Left ventricle myocardium inferior (tissue), 1 donor: ENCODE measurements around the gene SCN8A. TPM values are rescaled to one million over a fixed set of nuclear protein-coding genes. Genes with fewer than 3 reads are reported as not detected.

ENCODE experiments used
- DNase-seq: peaks from one replicate; pipeline ENCODE4 v3.0.0-alpha.2; 2020
- H3K27ac ChIP-seq: fragments of 200-600 bp; replicated peaks from 2 replicates; pipeline ENCODE4 v1.8.0; 2021
- H3K27me3 ChIP-seq: fragments of 200-600 bp; 2 replicates; pipeline ENCODE4 v1.8.0; 2021; ENCODE audit warnings: low read depth
- H3K36me3 ChIP-seq: fragments of 200-600 bp; 2 replicates; pipeline ENCODE4 v1.8.0; 2021
- H3K4me1 ChIP-seq: fragments of 200-600 bp; 2 replicates; pipeline ENCODE4 v1.8.0; 2021
- H3K4me3 ChIP-seq: fragments of 200-600 bp; 2 replicates; pipeline ENCODE4 v1.8.0; 2021; ENCODE audit warnings: mild to moderate bottlenecking, moderate library complexity
- H3K9me3 ChIP-seq: fragments of 200-600 bp; replicated peaks from 2 replicates; pipeline ENCODE4 v1.8.0; 2021
- intact Hi-C: fragments of 100-400 bp; cut with micrococcal nuclease; formaldehyde crosslinking; loops from one replicate; pipeline ENCODE4 v1.11.0; 2022
- total RNA-seq: library from RNA; stranded (reverse); fragmentation: NEBNext Ultra II Directional; extraction: Animal tissue kit (Norgen Biotek cat#: 25700); gene quantifications from one replicate; pipeline ENCODE4 v1.2.1, GENCODE V29; 2021
- TF ChIP-seq, protein P1 (sequence below): fragments of 200-600 bp; IDR thresholded peaks from 2 replicates; pipeline ENCODE4 v1.8.0; 2021; ENCODE audit warnings: antibody characterized with exemption, mild to moderate bottlenecking, borderline replicate concordance
- donor health status: DM: no; HTN: yes; CAD: no; lungs with severe emphysema.

SCN8A gene
- total RNA-seq, 1 donor from 2014 or later: 0.41 TPM

DNA sequence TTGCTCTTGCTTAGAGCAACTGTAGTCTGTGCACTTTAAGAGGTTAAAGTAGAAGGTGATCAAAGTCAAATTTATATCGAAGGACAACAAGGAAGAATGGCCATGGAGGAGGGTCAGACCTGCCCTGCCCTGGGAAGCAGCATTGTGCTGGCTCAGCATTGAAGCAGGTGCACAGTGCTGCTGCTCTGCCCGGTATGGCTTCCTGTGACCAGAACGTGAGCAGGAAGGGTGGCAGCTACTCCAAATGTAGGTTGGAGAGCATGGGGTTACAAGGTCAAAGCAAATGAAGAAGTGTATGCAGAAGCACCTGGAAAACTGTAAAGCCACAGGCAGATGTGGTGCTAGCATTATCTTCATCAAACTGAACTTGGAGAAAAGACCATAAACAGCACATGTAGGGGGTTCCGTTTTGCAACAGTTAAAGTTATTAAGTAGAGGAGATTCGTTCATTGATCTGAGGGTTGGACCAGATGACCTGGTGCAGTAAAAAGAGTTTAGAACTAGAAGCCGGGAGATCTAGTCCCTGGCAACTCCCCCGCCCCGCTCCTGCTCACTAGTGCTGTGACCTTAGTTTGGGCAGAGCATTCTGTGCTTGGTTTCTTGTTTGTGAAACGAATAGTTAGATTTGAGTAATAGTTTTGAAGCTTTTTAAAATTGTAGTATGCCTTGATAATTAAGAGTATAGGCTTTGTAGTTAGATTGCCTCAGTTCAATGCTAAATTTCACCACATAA lies 84.2 kb downstream of the SCN8A start:
- H3K27ac ChIP-seq: no peak overlapping the region
- H3K27me3 ChIP-seq: peaks cover 12% of the 10 kb centered on the region
- no peak overlapping the region for H3K4me3 ChIP-seq
- no peaks in the 10 kb centered on the region for H3K4me1 ChIP-seq
- no peaks in the 10 kb centered on the region for H3K9me3 ChIP-seq
- no peak for DNase-seq
- no peaks in the 10 kb centered on the region for H3K36me3 ChIP-seq
- intact Hi-C loops: no loop called here
- TF ChIP-seq, protein P1, sequence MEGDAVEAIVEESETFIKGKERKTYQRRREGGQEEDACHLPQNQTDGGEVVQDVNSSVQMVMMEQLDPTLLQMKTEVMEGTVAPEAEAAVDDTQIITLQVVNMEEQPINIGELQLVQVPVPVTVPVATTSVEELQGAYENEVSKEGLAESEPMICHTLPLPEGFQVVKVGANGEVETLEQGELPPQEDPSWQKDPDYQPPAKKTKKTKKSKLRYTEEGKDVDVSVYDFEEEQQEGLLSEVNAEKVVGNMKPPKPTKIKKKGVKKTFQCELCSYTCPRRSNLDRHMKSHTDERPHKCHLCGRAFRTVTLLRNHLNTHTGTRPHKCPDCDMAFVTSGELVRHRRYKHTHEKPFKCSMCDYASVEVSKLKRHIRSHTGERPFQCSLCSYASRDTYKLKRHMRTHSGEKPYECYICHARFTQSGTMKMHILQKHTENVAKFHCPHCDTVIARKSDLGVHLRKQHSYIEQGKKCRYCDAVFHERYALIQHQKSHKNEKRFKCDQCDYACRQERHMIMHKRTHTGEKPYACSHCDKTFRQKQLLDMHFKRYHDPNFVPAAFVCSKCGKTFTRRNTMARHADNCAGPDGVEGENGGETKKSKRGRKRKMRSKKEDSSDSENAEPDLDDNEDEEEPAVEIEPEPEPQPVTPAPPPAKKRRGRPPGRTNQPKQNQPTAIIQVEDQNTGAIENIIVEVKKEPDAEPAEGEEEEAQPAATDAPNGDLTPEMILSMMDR: no peak

DNA sequence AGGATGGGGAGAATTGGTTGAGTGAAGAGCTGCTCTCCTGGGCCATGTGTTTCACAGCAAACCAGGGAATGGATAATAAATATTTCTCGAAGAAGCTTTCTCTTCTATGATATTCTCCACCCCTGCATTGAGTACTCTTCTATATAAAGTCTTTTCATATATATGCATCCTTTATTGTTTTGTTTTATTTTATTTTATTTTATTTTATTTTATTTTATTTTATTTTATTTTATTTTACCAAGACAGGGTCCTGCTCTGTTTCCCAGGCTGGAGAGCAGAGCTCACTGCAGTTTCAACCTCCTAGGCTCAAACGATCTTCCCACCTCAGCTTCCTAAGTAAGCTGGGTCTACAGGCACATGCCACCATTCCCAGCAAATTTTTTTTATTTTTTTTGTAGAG lies 85.8 kb downstream of the SCN8A start:
- H3K27ac ChIP-seq: no peak overlapping the region
- no peaks in the 10 kb centered on the region for H3K9me3 ChIP-seq
- no peaks in the 10 kb centered on the region for H3K4me1 ChIP-seq
- TF ChIP-seq, protein P1: no peak
- no peak for DNase-seq
- no peaks in the 10 kb centered on the region for H3K36me3 ChIP-seq
- intact Hi-C loops: no loop called here
- no peak overlapping the region for H3K4me3 ChIP-seq
- H3K27me3 ChIP-seq: peaks cover 12% of the 10 kb centered on the region

DNA sequence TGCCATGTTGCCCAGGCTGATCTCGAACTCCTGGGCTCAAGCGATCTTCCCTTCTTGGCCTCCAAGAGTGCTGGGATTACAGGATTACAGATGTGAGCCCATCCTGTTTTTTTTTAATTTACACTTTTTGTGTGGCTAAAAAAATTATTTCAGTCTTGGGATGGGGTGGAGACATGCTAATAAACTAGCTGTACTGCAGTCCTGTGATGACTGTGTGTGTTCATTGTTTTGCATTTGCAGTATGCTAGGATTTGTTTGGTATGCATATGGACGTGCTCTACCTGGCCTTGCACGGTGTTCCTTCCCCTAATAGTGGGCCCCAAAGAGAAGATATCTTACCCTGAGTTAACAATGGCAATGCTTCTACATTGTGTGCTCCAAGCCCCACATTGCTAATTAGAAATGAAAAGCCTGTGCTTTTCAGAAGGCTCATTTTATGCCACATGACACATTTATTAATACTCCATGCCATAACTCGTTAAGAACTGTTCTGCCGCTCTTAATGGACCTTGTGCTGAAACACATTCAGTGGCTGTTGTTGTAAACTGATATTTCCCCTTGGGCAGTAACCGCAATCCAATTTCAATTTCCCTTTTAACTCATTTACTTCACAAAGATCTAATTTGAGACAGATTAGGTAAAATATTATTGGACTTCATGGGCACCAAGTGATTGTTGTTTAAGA lies 86.4 kb downstream of the SCN8A start:
- Histone ChIP-seq H3K9me3 (no peaks in the 10 kb centered on the region), H3K4me3 (no peak overlapping the region), H3K4me1 (no peaks in the 10 kb centered on the region), H3K36me3 (no peaks in the 10 kb centered on the region), H3K27ac (no peak overlapping the region), H3K27me3 (peaks cover 12% of the 10 kb centered on the region)
- TF ChIP-seq, protein P1: no peak
- no peak for DNase-seq
- intact Hi-C loops: no loop called here

DNA sequence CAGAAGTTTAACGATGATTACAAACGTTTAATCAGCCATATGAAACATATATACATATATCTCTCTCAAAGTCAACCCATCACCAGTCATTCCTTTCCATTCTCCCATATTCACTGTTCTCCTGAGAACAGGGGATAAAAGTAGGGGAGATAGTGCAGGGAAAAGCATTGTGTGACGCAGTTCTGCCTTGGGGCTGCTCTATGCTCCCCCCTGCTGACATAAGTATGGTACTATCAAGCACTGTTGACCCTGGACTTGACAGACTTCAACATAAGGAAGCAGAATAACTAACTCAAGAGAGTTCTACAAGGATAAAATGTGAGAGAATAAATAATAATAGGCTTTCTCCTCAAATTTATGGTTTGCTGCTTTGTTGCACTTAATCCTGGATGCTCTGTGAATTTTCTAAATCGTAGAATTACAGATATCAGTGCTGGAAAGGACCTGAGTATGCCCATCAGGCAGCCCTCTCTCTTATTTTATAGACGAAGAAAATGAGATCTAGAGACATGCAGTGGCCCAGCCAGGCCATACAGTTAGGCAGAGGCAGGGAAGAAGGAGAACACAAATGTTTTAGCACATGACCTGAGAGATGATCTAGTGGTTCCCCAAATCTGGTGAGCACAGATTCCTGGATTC lies 87.2 kb downstream of the SCN8A start:
- Histone ChIP-seq H3K9me3 (no peaks in the 10 kb centered on the region), H3K4me3 (no peak overlapping the region), H3K4me1 (no peaks in the 10 kb centered on the region), H3K27me3 (peaks cover 12% of the 10 kb centered on the region), H3K36me3 (no peaks in the 10 kb centered on the region), H3K27ac (no peak overlapping the region)
- intact Hi-C loops: no loop called here
- no peak for DNase-seq
- TF ChIP-seq, protein P1: peak; percentile 71

DNA sequence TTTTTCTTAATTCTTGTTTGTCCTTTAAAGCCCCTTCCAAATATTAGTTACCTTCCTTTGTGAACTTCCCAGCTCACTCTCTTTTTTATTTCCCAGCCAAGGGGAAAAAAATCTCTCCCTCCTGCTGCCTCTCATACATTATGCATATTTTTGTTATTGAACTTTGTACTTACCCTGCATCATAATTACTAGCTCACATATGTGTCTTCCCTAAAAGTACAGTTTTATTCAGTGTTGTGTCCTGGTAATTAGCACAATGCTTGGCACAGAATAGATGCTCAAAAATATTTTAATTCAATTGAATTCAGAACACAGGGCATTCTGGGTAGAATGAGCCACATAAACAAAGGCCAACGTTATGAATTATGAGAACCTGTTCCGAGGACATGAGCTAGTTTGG lies 91.9 kb downstream of the SCN8A start:
- intact Hi-C loops: no loop called here
- Histone ChIP-seq H3K4me3 (no peak overlapping the region), H3K27ac (no peak overlapping the region), H3K27me3 (no peaks in the 10 kb centered on the region), H3K4me1 (no peaks in the 10 kb centered on the region), H3K9me3 (no peaks in the 10 kb centered on the region), H3K36me3 (no peaks in the 10 kb centered on the region)
- no peak for DNase-seq
- TF ChIP-seq, protein P1: no peak
